ENCODE data around the gene WDR33. TPM values are rescaled to one million over a fixed set of nuclear protein-coding genes. Genes with fewer than 3 reads are reported as not detected.

The WDR33 gene
- total and polyA plus RNA-seq, 10 of the 15 experiments (the other 5 are each of a cell fraction or from before 2014, with no cell fraction given), result 29.2 to 73.8 (median 45.6) TPM

DNA sequence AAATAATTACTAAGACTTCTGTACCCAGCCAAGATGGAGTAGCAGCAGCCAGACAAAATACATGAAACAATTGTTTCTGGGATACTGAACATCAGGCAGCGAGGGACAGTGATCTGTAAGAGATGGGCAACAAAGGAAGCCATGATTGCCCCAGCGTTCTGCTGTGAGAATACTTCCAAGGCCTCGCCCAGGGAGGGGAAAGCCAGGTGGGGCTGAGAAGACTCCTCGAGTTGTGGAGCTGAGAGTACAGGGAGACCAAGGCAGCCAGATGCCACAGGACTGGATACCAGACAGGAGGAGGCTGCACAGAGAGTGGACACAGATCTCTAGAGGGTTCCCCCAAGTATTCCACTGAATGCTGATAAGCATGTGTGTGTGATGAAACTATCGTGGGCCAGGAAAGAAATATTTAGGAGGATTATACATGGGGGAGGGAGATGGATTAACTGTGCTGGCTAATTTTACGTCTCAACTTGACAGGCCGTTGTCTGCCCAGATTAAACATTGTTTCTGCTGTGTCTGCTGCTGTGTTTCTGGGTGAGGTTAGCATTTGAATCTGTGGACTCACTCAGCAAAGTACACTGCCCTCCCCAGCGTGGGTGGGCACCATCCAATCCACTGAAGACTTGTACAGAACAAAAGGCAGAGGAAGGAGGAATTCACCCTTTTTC, 125.4 kb downstream of the WDR33 start:
- WGBS (ENCODE audit: insufficient coverage, insufficient replicate concordance, low lambda C conversion rate, missing lambda C conversion rate), result 32% methylated on average over 8 of the region's 8 CpGs
- POLR2A ChIA-PET, result no interaction called here
- BruUV-seq (replicated peaks), result no TSS peak
- Histone ChIP-seq H3K27me3 (replicated peaks in 1 of 2; ENCODE audit: control insufficient read depth in 2 of 2, insufficient read depth in 2 of 2, low read length in 1 of 2) (peaks cover 0 to 2% of the 10 kb centered on the region in 2 experiments; a peak in 2 of 4 replicates), H3K36me3 (ENCODE audit: control insufficient read depth in 2 of 2, insufficient read depth in 2 of 2, low read length in 1 of 2) (no peaks in the 10 kb centered on the region), H3K4me1 (ENCODE audit: control insufficient read depth, insufficient read depth, low read length) (no peaks in the 10 kb centered on the region), H2AFZ (ENCODE audit: control insufficient read depth, low read depth, low read length) (no peak overlapping the region), H3K9me3 (replicated peaks; ENCODE audit: control insufficient read depth, insufficient read depth, low read length) (peaks cover 8% of the 10 kb centered on the region; the same call in 2 of the 3 replicates), H3K9ac (ENCODE audit: control insufficient read depth, insufficient read depth, low read length) (no peak overlapping the region), H4K20me1 (ENCODE audit: control insufficient read depth, insufficient read depth) (no peaks in the 10 kb centered on the region), H3K79me2 (ENCODE audit: control insufficient read depth, insufficient read depth, low read length) (no peaks in the 10 kb centered on the region), H3K27ac (ENCODE audit: control insufficient read depth, insufficient read depth) (no peak overlapping the region), H3K4me3 (no peak overlapping the region), H3K4me2 (ENCODE audit: control insufficient read depth, insufficient read depth) (no peak overlapping the region)
- CTCF ChIA-PET, result interaction anchor here (0.7 kb wide), 1 partner anchor 94 kb away, joined by 3 read pairs; no protein-coding TSS in a partner anchor
- no peak for DNase-seq (ENCODE audit: low read depth, low spot score)
- FAIRE-seq, result no peak
- in situ Hi-C loops (cut with MboI) (no loop called here), intact Hi-C loops (cut with micrococcal nuclease; ENCODE audit: unreplicated experiment) (no loop called here)
- ATAC-seq, result no peak
- SMC1A ChIA-PET (ENCODE audit: uncharacterized antibody, unreplicated experiment), result no interaction called here
- RAD21 ChIA-PET (ENCODE audit: unreplicated experiment), result no interaction called here
- TF ChIP-seq ZNF384 (IDR thresholded peaks at IDR 0.05; ENCODE audit: borderline replicate concordance, low read depth, low read length), result no peak
- TF ChIP-seq SMAD1 (IDR thresholded peaks at IDR 0.05; ENCODE audit: low read depth, partially characterized antibody), result no peak
- no peak for TF ChIP-seq SMARCA5 (IDR thresholded peaks at IDR 0.05)
- TF ChIP-seq POLR2AphosphoS5 (IDR thresholded peaks at IDR 0.05; ENCODE audit: low read length), result no peak
- no peak for TF ChIP-seq PML (IDR thresholded peaks at IDR 0.05; ENCODE audit: low read length)
- TF ChIP-seq MYC (IDR thresholded peaks at IDR 0.05; ENCODE audit: insufficient read depth, insufficient read length, insufficient replicate concordance, low read length, severe bottlenecking), result no peak
- TF ChIP-seq, protein P1, sequence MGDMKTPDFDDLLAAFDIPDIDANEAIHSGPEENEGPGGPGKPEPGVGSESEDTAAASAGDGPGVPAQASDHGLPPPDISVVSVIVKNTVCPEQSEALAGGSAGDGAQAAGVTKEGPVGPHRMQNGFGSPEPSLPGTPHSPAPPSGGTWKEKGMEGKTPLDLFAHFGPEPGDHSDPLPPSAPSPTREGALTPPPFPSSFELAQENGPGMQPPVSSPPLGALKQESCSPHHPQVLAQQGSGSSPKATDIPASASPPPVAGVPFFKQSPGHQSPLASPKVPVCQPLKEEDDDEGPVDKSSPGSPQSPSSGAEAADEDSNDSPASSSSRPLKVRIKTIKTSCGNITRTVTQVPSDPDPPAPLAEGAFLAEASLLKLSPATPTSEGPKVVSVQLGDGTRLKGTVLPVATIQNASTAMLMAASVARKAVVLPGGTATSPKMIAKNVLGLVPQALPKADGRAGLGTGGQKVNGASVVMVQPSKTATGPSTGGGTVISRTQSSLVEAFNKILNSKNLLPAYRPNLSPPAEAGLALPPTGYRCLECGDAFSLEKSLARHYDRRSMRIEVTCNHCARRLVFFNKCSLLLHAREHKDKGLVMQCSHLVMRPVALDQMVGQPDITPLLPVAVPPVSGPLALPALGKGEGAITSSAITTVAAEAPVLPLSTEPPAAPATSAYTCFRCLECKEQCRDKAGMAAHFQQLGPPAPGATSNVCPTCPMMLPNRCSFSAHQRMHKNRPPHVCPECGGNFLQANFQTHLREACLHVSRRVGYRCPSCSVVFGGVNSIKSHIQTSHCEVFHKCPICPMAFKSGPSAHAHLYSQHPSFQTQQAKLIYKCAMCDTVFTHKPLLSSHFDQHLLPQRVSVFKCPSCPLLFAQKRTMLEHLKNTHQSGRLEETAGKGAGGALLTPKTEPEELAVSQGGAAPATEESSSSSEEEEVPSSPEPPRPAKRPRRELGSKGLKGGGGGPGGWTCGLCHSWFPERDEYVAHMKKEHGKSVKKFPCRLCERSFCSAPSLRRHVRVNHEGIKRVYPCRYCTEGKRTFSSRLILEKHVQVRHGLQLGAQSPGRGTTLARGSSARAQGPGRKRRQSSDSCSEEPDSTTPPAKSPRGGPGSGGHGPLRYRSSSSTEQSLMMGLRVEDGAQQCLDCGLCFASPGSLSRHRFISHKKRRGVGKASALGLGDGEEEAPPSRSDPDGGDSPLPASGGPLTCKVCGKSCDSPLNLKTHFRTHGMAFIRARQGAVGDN (IDR thresholded peaks at IDR 0.05), result no peak
- TF ChIP-seq ZNF274 (IDR thresholded peaks at IDR 0.05; ENCODE audit: insufficient read depth, insufficient read length), result no peak
- TF ChIP-seq RCOR1 (conservative IDR thresholded peaks at IDR 0.05; ENCODE audit: low read depth, low read length), result no peak
- TF ChIP-seq, protein P2, sequence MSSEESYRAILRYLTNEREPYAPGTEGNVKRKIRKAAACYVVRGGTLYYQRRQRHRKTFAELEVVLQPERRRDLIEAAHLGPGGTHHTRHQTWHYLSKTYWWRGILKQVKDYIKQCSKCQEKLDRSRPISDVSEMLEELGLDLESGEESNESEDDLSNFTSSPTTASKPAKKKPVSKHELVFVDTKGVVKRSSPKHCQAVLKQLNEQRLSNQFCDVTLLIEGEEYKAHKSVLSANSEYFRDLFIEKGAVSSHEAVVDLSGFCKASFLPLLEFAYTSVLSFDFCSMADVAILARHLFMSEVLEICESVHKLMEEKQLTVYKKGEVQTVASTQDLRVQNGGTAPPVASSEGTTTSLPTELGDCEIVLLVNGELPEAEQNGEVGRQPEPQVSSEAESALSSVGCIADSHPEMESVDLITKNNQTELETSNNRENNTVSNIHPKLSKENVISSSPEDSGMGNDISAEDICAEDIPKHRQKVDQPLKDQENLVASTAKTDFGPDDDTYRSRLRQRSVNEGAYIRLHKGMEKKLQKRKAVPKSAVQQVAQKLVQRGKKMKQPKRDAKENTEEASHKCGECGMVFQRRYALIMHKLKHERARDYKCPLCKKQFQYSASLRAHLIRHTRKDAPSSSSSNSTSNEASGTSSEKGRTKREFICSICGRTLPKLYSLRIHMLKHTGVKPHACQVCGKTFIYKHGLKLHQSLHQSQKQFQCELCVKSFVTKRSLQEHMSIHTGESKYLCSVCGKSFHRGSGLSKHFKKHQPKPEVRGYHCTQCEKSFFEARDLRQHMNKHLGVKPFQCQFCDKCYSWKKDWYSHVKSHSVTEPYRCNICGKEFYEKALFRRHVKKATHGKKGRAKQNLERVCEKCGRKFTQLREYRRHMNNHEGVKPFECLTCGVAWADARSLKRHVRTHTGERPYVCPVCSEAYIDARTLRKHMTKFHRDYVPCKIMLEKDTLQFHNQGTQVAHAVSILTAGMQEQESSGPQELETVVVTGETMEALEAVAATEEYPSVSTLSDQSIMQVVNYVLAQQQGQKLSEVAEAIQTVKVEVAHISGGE (CRISPR knock-in tag; IDR thresholded peaks at IDR 0.05), result no peak
- TF ChIP-seq, protein P3, sequence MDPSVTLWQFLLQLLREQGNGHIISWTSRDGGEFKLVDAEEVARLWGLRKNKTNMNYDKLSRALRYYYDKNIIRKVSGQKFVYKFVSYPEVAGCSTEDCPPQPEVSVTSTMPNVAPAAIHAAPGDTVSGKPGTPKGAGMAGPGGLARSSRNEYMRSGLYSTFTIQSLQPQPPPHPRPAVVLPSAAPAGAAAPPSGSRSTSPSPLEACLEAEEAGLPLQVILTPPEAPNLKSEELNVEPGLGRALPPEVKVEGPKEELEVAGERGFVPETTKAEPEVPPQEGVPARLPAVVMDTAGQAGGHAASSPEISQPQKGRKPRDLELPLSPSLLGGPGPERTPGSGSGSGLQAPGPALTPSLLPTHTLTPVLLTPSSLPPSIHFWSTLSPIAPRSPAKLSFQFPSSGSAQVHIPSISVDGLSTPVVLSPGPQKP (IDR thresholded peaks at IDR 0.05; ENCODE audit: low read depth, low read length), result no peak
- TF ChIP-seq RBBP5 (conservative IDR thresholded peaks at IDR 0.05), result no peak
- TF ChIP-seq IKZF1 (conservative IDR thresholded peaks at IDR 0.05), result no peak
- no peak for TF ChIP-seq RAD21 (IDR thresholded peaks at IDR 0.05; ENCODE audit: insufficient read depth, low read depth, low read length)
- TF ChIP-seq MYB (IDR thresholded peaks at IDR 0.05; ENCODE audit: borderline replicate concordance, low read depth, low read length), result no peak
